HG03575 (cell line): ENCODE results near the gene NOL4L.

ENCODE experiments used
- ATAC-seq: cut with Tn5 transposase; IDR thresholded peaks from one replicate; pipeline ENCODE4 v1.9.1; 2021; ENCODE audit not compliant: unreplicated experiment, insufficient number of reproducible peaks, low FRiP score; ENCODE audit errors: extremely low read depth

Gene NOL4L, protein sequence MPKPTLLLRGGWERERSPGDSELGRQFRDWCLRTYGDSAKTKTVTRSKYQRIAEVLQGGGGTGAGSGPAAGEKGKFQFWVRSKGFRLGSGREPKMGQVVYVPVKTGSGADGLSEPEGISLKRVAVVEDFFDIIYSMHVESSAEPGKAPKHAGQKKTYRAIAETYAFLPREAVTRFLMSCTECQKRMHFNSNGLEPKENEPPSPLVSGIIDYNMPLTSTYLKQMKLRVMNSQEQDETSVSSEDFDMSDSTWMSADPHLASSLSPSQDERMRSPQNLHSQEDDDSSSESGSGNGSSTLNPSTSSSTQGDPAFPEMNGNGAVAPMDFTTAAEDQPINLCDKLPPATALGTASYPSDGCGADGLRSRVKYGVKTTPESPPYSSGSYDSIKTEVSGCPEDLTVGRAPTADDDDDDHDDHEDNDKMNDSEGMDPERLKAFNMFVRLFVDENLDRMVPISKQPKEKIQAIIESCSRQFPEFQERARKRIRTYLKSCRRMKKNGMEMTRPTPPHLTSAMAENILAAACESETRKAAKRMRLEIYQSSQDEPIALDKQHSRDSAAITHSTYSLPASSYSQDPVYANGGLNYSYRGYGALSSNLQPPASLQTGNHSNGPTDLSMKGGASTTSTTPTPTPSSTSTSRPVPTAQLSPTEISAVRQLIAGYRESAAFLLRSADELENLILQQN

DNA sequence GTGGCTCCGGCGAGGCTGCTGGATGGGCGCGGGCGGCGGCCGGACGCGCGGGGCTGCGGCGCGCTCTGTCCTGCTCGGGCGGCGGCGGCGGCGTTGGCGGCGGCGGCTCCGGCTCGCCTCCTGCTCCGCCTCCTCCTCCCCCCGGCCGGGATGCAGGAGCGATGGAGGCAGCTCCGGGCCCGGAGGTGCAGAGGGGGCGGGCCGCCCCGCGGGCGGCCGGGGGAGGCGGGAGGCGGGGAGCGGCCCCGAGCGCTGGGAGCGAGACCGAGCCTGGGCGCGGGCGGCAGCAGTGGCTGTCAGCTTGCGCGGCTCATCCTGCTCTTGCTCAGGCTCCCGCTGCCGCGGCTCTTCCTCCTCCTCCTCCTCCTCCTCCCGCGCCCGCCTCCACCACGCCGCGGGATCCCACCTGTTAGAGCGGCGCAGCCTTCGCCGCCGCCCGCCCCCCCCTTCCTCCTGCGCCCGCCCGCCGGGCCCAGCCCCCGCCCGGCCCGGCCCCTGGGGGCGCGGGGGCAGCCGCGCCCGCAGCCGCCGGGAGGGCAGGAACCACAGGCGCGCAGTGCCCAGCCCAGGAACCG, at the start of gene NOL4L:
NOL4L (minus strand) TSS at position 323 of the 575 bp plus-strand sequence. CDS start 443 bp downstream, outside the sequence.
- ATAC-seq: no peak

DNA sequence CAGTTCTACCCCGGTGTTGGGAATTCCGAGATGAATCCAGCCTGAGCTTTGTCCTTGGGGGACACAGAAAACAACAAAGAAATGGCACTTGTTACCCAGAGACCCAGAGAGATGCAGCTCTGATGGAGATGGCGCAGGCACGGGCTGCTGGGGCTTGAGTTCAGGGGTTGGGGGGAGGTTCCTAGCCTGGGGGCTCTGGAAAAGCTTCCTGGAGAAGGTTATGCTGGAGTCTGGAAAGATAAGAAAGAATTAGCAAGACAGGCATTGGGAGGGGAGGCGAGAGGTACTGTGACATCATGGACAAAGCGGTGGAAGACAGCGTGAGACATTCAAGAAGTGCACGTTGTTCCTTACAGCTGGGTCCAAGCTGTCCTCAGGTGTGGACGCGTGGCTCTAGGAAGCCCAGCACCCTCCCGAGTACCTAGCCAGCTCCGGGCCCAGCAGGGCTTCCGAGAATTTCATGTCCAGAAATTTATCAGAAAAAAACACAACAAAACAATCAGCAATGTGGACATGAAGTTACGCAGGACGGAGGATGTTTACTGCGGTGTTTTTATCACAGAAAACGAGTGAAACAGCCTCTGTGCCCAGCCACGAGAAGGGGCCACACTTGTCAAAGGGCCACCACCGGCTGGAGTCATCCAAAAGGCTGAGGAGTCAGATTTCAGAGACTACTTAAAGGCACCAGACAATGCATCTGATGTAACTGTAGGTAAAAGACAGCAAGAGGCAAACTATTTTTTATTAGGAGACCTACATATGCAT, 49.1 kb upstream of the NOL4L start:
- no peak for ATAC-seq

DNA sequence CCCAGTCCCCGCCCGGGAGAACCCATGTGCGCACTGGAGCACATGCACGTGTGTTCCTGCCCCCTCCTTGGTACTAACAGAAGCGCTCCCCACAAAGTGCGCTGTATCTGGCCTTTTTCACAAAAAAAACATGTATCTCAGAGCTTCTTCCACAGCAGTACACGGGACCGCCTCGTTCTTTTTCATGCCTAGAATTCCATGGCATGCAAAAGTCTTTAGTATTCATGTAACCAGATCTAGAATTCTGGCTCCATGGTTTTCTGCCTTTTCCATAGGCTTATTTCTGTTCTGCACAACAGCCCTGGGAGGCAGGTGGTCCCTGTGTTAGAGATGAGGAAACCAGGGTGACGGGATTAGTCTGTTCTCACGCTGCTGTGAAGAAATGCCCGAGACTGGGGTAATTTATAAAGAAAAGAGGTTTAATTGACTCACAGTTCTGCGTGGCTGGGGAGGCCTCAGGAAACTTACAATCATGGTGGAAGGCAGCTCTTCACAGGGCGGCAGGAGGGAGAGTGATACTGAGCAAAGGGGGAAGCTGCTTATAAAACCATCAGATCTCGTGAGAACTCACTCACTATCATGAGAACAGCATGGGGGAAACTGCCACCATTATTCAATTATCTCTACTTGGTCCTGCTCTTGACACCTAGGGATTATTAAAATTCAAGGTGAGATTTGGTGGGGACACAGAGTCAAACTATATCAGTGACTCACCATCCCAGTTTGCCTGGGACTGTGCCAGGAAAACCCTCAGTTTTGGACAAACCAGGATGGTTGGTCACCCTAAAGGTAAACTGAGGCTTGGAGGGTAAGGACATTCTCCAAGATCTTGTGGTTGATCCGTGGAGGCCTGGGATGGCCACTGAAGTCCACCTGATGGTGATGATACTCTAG, 47.6 kb upstream of the NOL4L start:
- ATAC-seq: no peak

DNA sequence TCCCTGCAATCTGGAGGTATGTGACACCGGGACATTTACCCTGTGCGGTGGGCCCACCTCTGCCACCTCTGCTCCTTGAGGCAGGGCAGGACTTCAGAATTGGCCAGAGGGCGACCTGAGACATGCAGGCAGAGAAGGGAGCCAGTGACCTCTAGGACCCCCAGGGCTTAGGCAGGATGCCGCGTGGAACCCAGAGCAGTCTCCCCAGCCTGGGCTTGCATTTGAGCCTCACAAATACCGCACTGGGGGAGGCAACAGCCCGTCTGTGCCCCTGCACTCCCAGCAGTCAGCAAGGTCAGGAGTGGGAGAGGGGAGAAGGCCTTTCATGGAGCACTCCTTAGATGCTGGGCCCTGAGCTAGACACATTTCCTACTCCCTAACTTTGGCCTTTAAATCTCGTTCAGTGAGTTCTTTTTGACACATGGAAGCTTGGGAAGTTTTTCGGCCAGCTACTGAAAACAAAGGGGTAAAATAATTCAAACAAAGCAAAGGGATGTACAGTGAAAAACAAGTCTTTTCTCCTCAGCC, 46.9 kb upstream of the NOL4L start:
- ATAC-seq: no peak

DNA sequence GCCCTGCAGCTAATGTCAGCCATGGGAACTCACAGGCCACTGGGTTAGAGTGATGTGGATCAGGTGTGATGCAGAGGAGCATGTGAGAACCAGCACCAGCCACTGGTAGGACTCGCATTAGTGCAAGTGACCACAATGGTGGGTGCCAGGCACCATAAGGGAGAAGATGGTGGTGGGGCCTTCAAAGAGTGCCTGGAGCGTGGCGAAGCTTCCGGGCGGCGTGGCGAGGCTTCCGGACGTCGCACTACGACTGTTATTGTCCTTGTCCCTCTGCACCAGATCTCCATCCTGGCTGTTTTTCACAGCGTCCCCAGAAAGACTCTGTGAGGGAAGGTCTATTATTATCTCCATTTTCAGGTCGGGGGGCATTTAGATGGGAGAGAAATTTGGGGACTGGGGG, 44.7 kb upstream of the NOL4L start:
- no peak for ATAC-seq

DNA sequence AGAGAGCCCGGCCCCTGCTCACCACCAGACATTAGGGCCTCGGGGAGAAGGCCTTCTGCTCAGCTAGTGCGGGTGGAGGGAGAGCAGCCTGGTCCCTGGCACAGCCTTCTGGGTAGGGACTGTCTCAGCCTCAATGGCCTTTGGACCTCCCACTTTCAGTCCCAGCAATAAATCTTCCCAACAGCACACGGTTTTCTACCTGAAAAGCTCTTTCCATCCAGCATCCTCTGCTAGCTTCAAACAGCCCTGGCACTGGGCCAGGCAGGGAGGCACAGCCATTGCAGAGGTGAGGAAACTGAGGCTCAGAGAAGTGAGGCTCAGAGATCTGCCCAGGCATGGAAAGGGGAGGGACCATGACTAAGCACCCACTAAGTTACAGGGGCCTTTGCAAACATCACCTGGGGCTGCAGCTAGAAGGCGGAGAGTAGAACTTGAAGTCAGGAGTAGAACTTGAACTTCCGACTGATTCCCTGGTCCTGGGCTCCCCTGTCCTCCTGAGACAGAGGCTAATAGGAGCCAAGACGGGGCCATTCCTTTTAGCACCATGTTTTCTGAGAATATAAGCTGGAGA, 43.9 kb upstream of the NOL4L start:
- ATAC-seq: no peak

DNA sequence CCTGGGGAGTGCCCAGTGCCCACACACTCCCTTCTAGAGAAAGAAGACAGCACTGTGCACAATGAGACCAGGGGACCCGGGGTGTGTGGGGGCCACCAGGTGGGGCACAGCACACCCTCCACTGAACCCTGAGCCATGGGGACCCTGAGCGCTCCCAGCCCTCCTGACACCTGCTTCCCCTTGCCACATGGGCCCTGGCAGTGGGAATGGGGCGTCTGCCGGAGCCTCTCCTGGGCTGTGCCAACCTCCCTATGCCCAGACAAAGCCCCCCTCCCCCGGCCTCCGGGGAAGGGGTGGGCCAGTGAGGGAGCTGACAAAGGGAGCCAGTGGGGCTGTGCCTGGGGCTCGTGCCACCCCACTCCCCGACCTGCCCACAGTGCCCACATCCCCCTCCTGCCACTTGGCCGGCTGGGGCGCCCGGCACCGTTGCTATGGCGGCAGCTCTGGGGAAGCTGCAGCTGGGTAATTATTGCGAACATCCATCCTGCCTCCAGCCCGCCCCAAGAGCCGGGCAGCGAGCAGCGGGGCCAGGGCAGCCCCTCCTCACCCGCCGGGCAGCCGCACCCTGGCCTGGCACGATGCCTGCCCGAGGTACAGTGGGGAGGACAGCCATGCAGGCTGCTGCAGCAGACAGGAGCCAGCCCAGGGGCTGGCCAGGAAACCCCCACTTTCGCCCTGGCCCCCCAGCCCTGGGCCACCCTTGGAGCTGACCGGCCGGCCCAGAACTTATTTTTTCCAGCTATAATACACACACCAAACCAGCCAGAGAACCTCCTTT, 41.9 kb upstream of the NOL4L start:
- no peak for ATAC-seq

DNA sequence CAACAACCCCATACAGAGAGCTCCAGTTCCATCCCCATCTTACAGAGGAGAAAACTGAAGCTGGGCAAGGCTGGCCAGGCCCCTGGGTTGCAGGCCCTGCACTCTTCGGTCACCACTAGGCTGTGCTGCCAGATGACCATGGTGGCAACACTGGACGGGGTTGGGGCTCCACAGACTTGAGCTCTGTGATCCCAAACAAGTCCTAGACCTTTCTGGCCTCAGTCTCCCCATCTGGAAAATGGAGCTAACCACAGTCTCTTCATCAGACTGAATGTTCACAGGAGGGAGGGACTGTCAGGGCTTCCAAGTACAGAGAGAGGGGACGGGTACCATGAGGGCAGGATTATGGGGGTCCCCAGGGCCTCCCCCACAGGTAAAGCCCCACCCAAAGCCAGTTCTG, 41.3 kb upstream of the NOL4L start:
- no peak for ATAC-seq

DNA sequence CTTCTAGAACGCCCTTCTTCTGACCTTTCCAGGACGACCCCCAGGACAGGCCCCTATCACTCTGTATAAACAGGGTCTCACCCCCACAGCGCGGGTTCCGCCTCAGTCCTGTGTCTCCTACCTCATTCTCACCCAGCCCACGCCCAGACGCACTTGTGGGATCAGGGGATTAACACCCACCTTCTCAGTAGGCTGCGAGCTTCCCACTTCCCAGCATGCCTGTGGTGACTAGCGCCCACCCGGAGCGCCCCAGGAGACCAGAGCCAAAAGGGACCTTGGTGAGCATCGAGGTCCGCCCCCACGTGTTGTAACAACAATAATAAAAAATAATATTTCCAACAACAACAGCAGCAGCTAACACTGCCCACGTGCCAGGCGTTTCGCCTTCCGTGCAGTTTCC, 40.9 kb upstream of the NOL4L start:
- no peak for ATAC-seq

DNA sequence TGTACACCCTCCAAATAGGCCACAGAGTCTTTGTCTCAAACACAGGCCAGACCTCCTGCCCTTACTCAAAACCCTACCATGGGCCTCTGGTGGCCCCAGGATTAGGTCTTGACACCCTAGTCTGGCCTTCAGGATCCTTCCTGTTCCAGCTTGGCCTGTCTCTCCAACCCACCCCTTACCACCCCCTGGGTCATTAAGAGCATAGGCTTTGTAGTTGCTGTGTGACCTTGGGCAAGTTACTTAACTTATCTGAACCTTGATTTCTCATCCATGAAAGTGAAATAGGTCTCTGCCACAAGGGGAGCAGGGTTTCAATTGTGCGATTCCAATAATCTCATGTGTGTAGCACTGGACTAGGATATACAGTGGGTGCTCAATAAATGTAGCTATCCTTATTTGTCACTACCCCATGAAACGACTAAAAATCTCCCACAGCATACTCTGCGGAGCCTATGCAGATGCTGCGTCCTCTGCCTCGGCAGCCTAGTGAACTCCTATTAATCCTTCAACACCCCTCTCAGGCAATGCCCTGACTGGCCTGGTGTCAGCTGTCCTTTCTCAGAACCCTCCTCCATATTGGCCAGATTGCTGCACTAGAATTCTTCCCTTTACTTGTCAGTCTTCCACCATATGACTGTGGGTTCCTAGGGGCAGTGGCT, 39.7 kb upstream of the NOL4L start:
- ATAC-seq: no peak

DNA sequence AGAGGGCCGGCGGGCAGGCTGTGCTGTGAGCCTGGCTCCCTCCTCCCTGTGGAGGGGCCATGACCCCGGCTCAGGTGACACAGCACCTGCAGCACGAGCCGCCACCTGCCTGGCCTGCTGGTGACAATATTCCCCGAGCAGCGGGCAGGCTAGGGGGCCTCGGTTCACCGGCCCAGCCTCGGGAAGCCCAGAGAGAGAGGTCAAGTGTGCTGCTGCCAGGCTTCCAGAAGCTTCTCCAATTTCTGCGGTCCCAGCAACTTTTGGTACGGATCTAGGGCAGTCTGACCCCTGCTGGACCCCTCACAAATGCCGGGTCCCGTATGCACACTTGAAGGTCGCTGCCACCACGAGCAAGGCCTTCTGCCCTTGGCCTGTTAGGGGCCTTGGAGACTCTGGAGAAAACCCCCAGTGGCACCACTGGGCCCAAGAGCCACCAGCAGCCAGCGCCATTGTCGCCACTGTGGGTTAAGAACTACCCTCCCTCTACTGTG, 38.6 kb upstream of the NOL4L start:
- no peak for ATAC-seq

DNA sequence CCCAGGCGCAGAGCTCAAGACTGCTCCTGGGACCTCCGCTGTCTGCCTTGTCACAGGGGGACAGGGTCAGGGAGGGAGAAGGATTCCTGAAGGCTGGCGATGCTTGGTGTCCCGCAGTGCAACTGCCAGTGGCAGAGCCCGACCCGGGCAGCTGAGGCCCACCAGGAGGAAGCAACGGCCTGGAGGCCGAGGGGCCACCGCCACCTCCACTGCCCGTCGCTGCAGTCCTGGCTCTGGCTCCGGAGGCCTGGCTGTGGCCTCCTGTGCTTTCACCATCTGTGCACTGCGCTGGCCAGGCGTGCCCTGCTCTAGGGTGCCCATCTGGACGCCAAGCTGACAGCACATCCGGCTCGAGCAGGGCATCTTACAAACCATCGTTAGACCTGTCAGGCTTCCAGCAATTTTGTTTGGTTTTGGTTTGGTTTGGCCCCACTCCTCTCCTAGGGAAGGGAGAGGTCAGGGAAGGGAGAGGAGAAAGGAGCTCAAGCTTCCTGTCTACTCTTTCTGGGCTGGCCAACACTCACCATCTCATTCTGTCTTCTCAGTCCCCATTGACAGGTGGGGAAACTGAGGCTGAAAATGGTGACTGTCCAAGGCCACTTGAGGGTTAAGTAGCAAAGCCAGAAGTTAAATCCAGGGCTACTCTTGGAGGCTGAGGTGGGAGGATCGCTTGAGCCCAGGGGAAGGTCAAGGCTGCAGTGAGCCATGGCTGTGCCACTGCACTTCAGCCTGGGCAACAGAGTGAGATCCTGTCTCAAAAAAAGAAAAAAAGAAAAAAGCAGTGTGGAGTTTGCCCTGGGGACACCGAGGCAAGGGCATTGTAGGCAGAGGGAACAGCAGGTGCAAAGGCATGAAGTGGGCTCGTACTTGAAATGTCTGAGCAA, 37.7 kb upstream of the NOL4L start:
- ATAC-seq: no peak

DNA sequence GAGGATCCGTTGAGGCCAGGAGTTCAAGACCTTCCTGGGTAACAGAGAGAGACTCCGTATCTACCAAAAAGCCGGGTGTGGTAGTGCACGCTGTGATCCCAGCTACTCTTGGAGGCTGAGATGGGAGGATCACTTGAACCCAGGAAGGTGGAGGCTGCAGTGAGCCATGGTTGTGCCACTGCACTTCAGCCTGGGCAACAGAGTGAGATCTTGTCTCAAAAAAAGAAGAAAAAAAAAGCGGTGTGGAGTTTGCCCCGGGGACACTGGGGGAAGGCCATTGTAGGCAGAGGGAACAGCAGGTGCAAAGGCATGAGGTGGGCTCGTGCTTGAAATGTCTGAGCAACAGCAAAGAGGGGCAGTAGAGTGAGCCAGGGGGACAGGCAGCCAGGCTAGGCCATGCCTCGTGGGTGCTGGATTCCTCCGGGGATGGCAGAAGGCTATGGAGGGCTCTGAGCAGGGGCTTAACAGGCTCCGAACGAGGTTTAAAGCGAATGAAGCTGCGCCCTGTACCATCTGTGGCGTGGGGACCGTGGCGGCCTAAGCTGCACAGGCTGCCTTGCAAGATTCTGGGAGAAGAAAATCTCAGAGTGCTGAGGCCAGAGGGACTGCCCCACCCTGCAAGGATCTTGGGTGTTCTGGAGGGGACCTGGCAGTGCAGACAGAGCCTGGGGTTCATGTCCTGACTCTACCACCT, 36.9 kb upstream of the NOL4L start:
- ATAC-seq: no peak

DNA sequence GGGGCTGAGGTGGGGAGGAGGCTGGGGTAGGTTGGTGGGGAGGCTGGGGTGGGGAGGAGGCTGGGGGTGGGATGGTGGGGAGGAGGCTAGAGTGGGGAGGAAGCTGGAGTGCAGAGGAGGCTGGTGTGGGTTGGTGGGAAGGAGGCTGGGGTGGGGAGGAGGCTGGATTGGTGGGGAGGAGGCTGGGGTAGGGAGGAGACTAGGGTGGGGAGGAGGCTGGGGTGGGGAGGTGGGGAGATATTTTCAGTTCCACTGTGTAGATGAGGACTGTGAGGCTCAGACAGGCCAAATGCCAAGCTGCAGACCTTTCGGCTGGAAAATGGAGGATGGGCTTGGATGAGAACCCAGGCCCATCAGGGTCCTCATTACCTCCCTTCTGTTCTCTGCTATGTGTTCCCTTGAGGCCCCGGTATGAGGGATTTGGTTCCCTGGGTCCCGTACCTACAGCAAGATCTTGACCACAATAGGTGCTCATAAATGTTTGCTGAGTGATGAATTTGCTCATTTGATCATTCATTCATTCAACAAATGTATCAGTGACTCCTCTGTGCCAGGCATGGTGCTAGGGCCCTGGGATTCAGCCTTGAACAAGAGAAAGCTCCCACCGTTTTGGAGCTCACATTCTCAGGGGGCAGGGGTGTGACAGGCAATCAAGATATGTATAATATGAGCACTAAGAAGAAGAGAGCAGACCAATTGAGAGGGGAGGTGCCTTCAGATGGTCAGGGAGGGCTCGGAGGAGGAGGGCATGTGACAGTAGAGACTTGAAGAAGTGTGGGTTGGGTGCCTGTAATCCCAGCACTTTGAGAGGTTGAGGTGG, 36.1 kb upstream of the NOL4L start:
- ATAC-seq: no peak
